T1000 (cell line): ENCODE measurements around the gene LPIN3.
A peak's percentile ranks its signal among the peaks of the same experiment; 100 is the strongest.
"Not testable (repeated sequence)": the region's sequence is repeated elsewhere in the genome, so short reads cannot be mapped to it uniquely, and the experiment has no call there.

ENCODE experiments used
- DNase-seq: peaks from one replicate; lab custom pipeline; 2025; ENCODE audit warnings: mixed read lengths; lab: John Stamatoyannopoulos, UW

The LPIN3 gene

GRCh38 chr20:41340327-41341055 is at the start of gene LPIN3:
TSS of gene LPIN3 (plus strand) at chr20:41340821. CDS start at chr20:41345804, 4,983 bp downstream.
- peak; percentile 92 for DNase-seq

GRCh38 chr20:41293269-41294037 is 47.2 kb upstream of the LPIN3 start:
- DNase-seq: no peak

- no peak for DNase-seq
Measured at GRCh38 chr20:41299899-41300298, 40.7 kb upstream of the LPIN3 start.

- DNase-seq: no peak
Measured at GRCh38 chr20:41300383-41300782, 40.2 kb upstream of the LPIN3 start.

GRCh38 chr20:41300886-41301285 is 39.7 kb upstream of the LPIN3 start:
- no peak for DNase-seq

GRCh38 chr20:41304002-41304401 is 36.6 kb upstream of the LPIN3 start:
- no peak for DNase-seq

- DNase-seq: no peak
Measured at GRCh38 chr20:41304424-41305079, 36.1 kb upstream of the LPIN3 start.

- DNase-seq: no peak
Measured at GRCh38 chr20:41306061-41306727, 34.4 kb upstream of the LPIN3 start.

- DNase-seq: no peak
Measured at GRCh38 chr20:41307021-41307420, 33.6 kb upstream of the LPIN3 start.

- DNase-seq: no peak
Measured at GRCh38 chr20:41308290-41308711, 32.3 kb upstream of the LPIN3 start.

GRCh38 chr20:41308726-41309413 is 31.8 kb upstream of the LPIN3 start:
- no peak for DNase-seq

- no peak for DNase-seq
Measured at GRCh38 chr20:41309817-41310216, 30.8 kb upstream of the LPIN3 start.

- DNase-seq: not testable (repeated sequence)
Measured at GRCh38 chr20:41312009-41312408, 28.6 kb upstream of the LPIN3 start.

GRCh38 chr20:41314386-41314785 is 26.2 kb upstream of the LPIN3 start:
- no peak for DNase-seq

GRCh38 chr20:41316051-41316450 is 24.6 kb upstream of the LPIN3 start:
- no peak for DNase-seq

- peak; percentile 25 for DNase-seq
Measured at GRCh38 chr20:41316602-41317545, 23.7 kb upstream of the LPIN3 start.

GRCh38 chr20:41317546-41318270 is 22.9 kb upstream of the LPIN3 start, which contains the start of gene ZHX3:
TSS of gene ZHX3 (minus strand) at chr20:41317731. CDS start at chr20:41204916, 112,815 bp downstream.
- peak; percentile 97 for DNase-seq

GRCh38 chr20:41318271-41318649 is 22.4 kb upstream of the LPIN3 start:
- DNase-seq: no peak

- DNase-seq: no peak
Measured at GRCh38 chr20:41320441-41320840, 20.2 kb upstream of the LPIN3 start.

GRCh38 chr20:41320976-41321375 is 19.6 kb upstream of the LPIN3 start:
- no peak for DNase-seq
